ENCODE data around the gene TMEM17.

TMEM17 gene

GRCh38 chr2:62460175-62460574, 45.8 kb downstream of the TMEM17 start:
- no peak overlapping the region for H3K4me3 ChIP-seq
- H3K27ac ChIP-seq: no peak overlapping the region

- Histone ChIP-seq H3K4me3 (no peak overlapping the region), H3K27ac (no peak overlapping the region)
Observed at GRCh38 chr2:62459672-62460071, 46.3 kb downstream of the TMEM17 start.

- Histone ChIP-seq H3K4me3 (no peak overlapping the region), H3K27ac (peak overlapping the region in 1 of 21 experiments; percentile 5)
Observed at GRCh38 chr2:62459106-62459505, 46.9 kb downstream of the TMEM17 start.

- Histone ChIP-seq H3K27ac (peak overlapping the region in 4 of 21 experiments; percentile 5 to 82 (median 24)), H3K4me3 (no peak overlapping the region)
Observed at GRCh38 chr2:62458671-62459081, 47.3 kb downstream of the TMEM17 start.

- Histone ChIP-seq H3K4me3 (no peak overlapping the region), H3K27ac (peak overlapping the region in 6 of 21 experiments; percentile 7 to 84 (median 82))
Observed at GRCh38 chr2:62458206-62458641, 47.8 kb downstream of the TMEM17 start.

GRCh38 chr2:62457556-62457955, 48.4 kb downstream of the TMEM17 start:
- Histone ChIP-seq H3K27ac (peak overlapping the region; percentile 52 to 88 (median 78)), H3K4me3 (peak overlapping the region; percentile 44 to 55 (median 49))

GRCh38 chr2:62456721-62457539, 49.1 kb downstream of the TMEM17 start:
- H3K27ac ChIP-seq: peak overlapping the region; percentile 52 to 88 (median 78)

GRCh38 chr2:62455957-62456692, 49.9 kb downstream of the TMEM17 start:
- no peak overlapping the region for H3K4me3 ChIP-seq
- peak overlapping the region in 4 of 21 experiments; percentile 75 to 83 (median 80) for H3K27ac ChIP-seq

More at GRCh38 chr2:62456721-62457539, 49.1 kb downstream of the TMEM17 start:
- H3K4me3 ChIP-seq: peak overlapping the region; percentile 44 to 55 (median 49)

- no peak overlapping the region for H3K4me3 ChIP-seq
- H3K27ac ChIP-seq: peak overlapping the region in 2 of 21 experiments; percentile 8 to 32
Observed at GRCh38 chr2:62453955-62454354, 52.0 kb downstream of the TMEM17 start.

GRCh38 chr2:62452701-62453454, 53.1 kb downstream of the TMEM17 start:
- H3K4me3 ChIP-seq: no peak overlapping the region
- H3K27ac ChIP-seq: no peak overlapping the region

- no peak overlapping the region for H3K4me3 ChIP-seq
- H3K27ac ChIP-seq: no peak overlapping the region
Observed at GRCh38 chr2:62450716-62451191, 55.2 kb downstream of the TMEM17 start.

Measured in skin epidermis (tissue), 12 donors.